Measurements from ENCODE around the gene MEP1A.
"Not testable (repeated sequence)": the region's sequence is repeated elsewhere in the genome, so short reads cannot be mapped to it uniquely, and the experiment has no call there.

The MEP1A gene

GRCh38 chr6:46793138-46793537, at the start of gene MEP1A:
MEP1A (plus strand) TSS chr6:46793389; CDS start chr6:46793399, 10 bp downstream.
- Histone ChIP-seq H3K27me3 (no peaks in the 10 kb centered on the region), H3K9me3 (no peaks in the 10 kb centered on the region), H3K36me3 (no peaks in the 10 kb centered on the region), H3K4me3 (no peak within 1 kb of the TSS), H3K27ac (no peak within 1 kb of the TSS), H3K4me1 (no peaks in the 10 kb centered on the region)
- no peak for DNase-seq
- TF ChIP-seq CTCF (IDR thresholded peaks at IDR 0.05) = no peak
- intact Hi-C loops (cut with DNase I; ENCODE audit: low total_unique reads) = no loop called here

GRCh38 chr6:46743425-46744158, 49.6 kb upstream of the MEP1A start:
- H3K27me3 ChIP-seq = no peaks in the 10 kb centered on the region
- no peaks in the 10 kb centered on the region for H3K4me1 ChIP-seq
- H3K4me3 ChIP-seq = no peak overlapping the region
- no peak for DNase-seq
- H3K9me3 ChIP-seq = no peaks in the 10 kb centered on the region
- intact Hi-C loops (cut with DNase I; ENCODE audit: low total_unique reads) = no loop called here
- TF ChIP-seq CTCF (IDR thresholded peaks at IDR 0.05) = no peak
- H3K36me3 ChIP-seq = no peaks in the 10 kb centered on the region
- H3K27ac ChIP-seq = no peak overlapping the region

GRCh38 chr6:46744159-46744725, 48.9 kb upstream of the MEP1A start:
- H3K27ac ChIP-seq; H3K4me3 ChIP-seq; DNase-seq; intact Hi-C loops (cut with DNase I; ENCODE audit: low total_unique reads); H3K36me3 ChIP-seq; H3K4me1 ChIP-seq; H3K9me3 ChIP-seq; H3K27me3 ChIP-seq: not testable (repeated sequence)

- H3K27ac ChIP-seq = no peak overlapping the region
- no peaks in the 10 kb centered on the region for H3K4me1 ChIP-seq
- DNase-seq = no peak
- H3K4me3 ChIP-seq = no peak overlapping the region
- H3K27me3 ChIP-seq = no peaks in the 10 kb centered on the region
- no peaks in the 10 kb centered on the region for H3K9me3 ChIP-seq
- no peaks in the 10 kb centered on the region for H3K36me3 ChIP-seq
- intact Hi-C loops (cut with DNase I; ENCODE audit: low total_unique reads) = no loop called here
- no peak for TF ChIP-seq CTCF (IDR thresholded peaks at IDR 0.05)
Observed at GRCh38 chr6:46745973-46746372, 47.2 kb upstream of the MEP1A start.

GRCh38 chr6:46746696-46747095, 46.5 kb upstream of the MEP1A start, which contains the start of gene ANKRD66:
ANKRD66 (plus strand) TSS chr6:46746933; CDS start chr6:46751949, 5,016 bp downstream.
- intact Hi-C loops (cut with DNase I; ENCODE audit: low total_unique reads) = no loop called here
- no peaks in the 10 kb centered on the region for H3K4me1 ChIP-seq

More at GRCh38 chr6:46746696-46747095, 46.5 kb upstream of the MEP1A start, which contains the start of gene ANKRD66:
- Histone ChIP-seq H3K4me3 (no peak within 1 kb of the TSS), H3K36me3 (no peaks in the 10 kb centered on the region), H3K27me3 (no peaks in the 10 kb centered on the region), H3K9me3 (no peaks in the 10 kb centered on the region), H3K27ac (no peak within 1 kb of the TSS)
- no peak for TF ChIP-seq CTCF (IDR thresholded peaks at IDR 0.05)
- DNase-seq = no peak
